Stimulated activated CD8-positive, alpha-beta memory T cell treated with anti-CD3 and anti-CD28 coated beads, Interleukin-15, amount 100 ng/mL, for 1 hour (primary cell): ENCODE data around the gene MSANTD1.

Experiments used
- DNase-seq: peaks from one replicate; pipeline ENCODE4 v3.0.0-alpha.2; 2020; ENCODE audit warnings: low read depth

MSANTD1 gene

GRCh38 chr4:3217266-3217665 is 31.7 kb upstream of the MSANTD1 start:
- no peak for DNase-seq

- no peak for DNase-seq
Observed at GRCh38 chr4:3217771-3218170, 31.2 kb upstream of the MSANTD1 start.

- no peak for DNase-seq
Observed at GRCh38 chr4:3218824-3219760, 29.9 kb upstream of the MSANTD1 start.

GRCh38 chr4:3219761-3220475 is 29.0 kb upstream of the MSANTD1 start:
- DNase-seq = no peak

- DNase-seq = no peak
Observed at GRCh38 chr4:3220476-3221183, 28.3 kb upstream of the MSANTD1 start.

GRCh38 chr4:3221184-3221494 is 27.8 kb upstream of the MSANTD1 start:
- no peak for DNase-seq

GRCh38 chr4:3221996-3222395 is 27.0 kb upstream of the MSANTD1 start:
- DNase-seq = no peak

GRCh38 chr4:3223346-3223745 is 25.6 kb upstream of the MSANTD1 start:
- DNase-seq = no peak

GRCh38 chr4:3223956-3224748 is 24.8 kb upstream of the MSANTD1 start:
- DNase-seq = no peak

- no peak for DNase-seq
Observed at GRCh38 chr4:3225071-3225850, 23.7 kb upstream of the MSANTD1 start.

- no peak for DNase-seq
Observed at GRCh38 chr4:3225936-3226335, 23.0 kb upstream of the MSANTD1 start.

GRCh38 chr4:3226467-3226866 is 22.5 kb upstream of the MSANTD1 start:
- DNase-seq = no peak

GRCh38 chr4:3226944-3227343 is 22.0 kb upstream of the MSANTD1 start:
- no peak for DNase-seq

GRCh38 chr4:3227878-3228675 is 20.9 kb upstream of the MSANTD1 start:
- DNase-seq = no peak

GRCh38 chr4:3228881-3229280 is 20.1 kb upstream of the MSANTD1 start:
- no peak for DNase-seq

GRCh38 chr4:3229328-3229727 is 19.6 kb upstream of the MSANTD1 start:
- no peak for DNase-seq

GRCh38 chr4:3229964-3230363 is 19.0 kb upstream of the MSANTD1 start:
- no peak for DNase-seq

GRCh38 chr4:3231471-3231870 is 17.5 kb upstream of the MSANTD1 start:
- DNase-seq = no peak

GRCh38 chr4:3232001-3232400 is 17.0 kb upstream of the MSANTD1 start:
- no peak for DNase-seq

GRCh38 chr4:3232871-3233271 is 16.1 kb upstream of the MSANTD1 start:
- no peak for DNase-seq
